ENCODE results near the gene ATXN10. TPM values are rescaled to one million over a fixed set of nuclear protein-coding genes. Genes with fewer than 3 reads are reported as not detected.

ATXN10 gene
- polyA plus RNA-seq, 3 donors, result 60.1 to 106 (median 92.4) TPM

GRCh38 chr22:45787759-45788158, 116.1 kb downstream of the ATXN10 start:
- no peaks in the 10 kb centered on the region for H3K27me3 ChIP-seq (ENCODE audit: control insufficient read depth in 2 of 2, insufficient read depth in 2 of 2, low read length in 2 of 2)
- H3K79me2 ChIP-seq (ENCODE audit: insufficient read depth, low read length), result no peaks in the 10 kb centered on the region
- DNase-seq, result no peak
- H3K36me3 ChIP-seq (replicated peaks in 1 of 2; ENCODE audit: control insufficient read depth in 1 of 2, insufficient read depth in 2 of 2, low read length in 2 of 2), result peaks cover 0 to 4% of the 10 kb centered on the region in 2 donors
- Mint-ChIP-seq H3K27me3 (ENCODE audit: low read depth in 3 of 3) (peaks cover 0 to 1% (median 0%) of the 10 kb centered on the region in 3 donors), H3K9me3 (peaks cover 0 to 8% (median 0%) of the 10 kb centered on the region in 7 donors), H3K4me3 (no peak overlapping the region), H3K27ac (no peak overlapping the region), H3K4me1 (peaks cover 12% of the 10 kb centered on the region), H3K36me3 (peaks cover 6 to 20% of the 10 kb centered on the region in 2 donors)
- WGBS (ENCODE audit: insufficient coverage), result no CpG with 5 or more reads among the region's 2 CpGs
- no peak overlapping the region for H3K9ac ChIP-seq (ENCODE audit: insufficient read depth, low read length, poor library complexity, severe bottlenecking)
- no peak for TF ChIP-seq CTCF (IDR thresholded peaks at IDR 0.05)
- H3K4me2 ChIP-seq (replicated peaks; ENCODE audit: extremely low read depth, low read length, poor library complexity, severe bottlenecking), result no peak overlapping the region
- H3K9me3 ChIP-seq (replicated peaks in 1 of 2; ENCODE audit: control insufficient read depth in 1 of 2, insufficient read depth in 1 of 2, low read length in 2 of 2), result no peaks in the 10 kb centered on the region
- intact Hi-C loops (cut with micrococcal nuclease), result no loop called here
- H3K27ac ChIP-seq (ENCODE audit: low read depth in 1 of 2, low read length in 2 of 2), result no peak overlapping the region
- peaks cover 10 to 12% of the 10 kb centered on the region in 2 donors for H3K4me1 ChIP-seq (ENCODE audit: control insufficient read depth in 1 of 2, insufficient read depth in 2 of 2, low read length in 2 of 2)
- peaks cover 12% of the 10 kb centered on the region for H4K20me1 ChIP-seq (ENCODE audit: insufficient read depth, low read length)
- H2AFZ ChIP-seq (ENCODE audit: insufficient read depth, low read depth, low read length, poor library complexity, severe bottlenecking), result no peak overlapping the region
- no peak overlapping the region for H3K4me3 ChIP-seq (replicated peaks in 1 of 3; ENCODE audit: low read depth in 2 of 3, low read length in 3 of 3)

- Histone ChIP-seq H4K20me1 (ENCODE audit: insufficient read depth, low read length) (peaks cover 12% of the 10 kb centered on the region), H3K4me2 (replicated peaks; ENCODE audit: extremely low read depth, low read length, poor library complexity, severe bottlenecking) (no peak overlapping the region), H3K9me3 (replicated peaks in 1 of 2; ENCODE audit: control insufficient read depth in 1 of 2, insufficient read depth in 1 of 2, low read length in 2 of 2) (peaks cover 2 to 4% of the 10 kb centered on the region in 2 donors), H2AFZ (ENCODE audit: insufficient read depth, low read depth, low read length, poor library complexity, severe bottlenecking) (no peak overlapping the region), H3K4me3 (replicated peaks in 1 of 3; ENCODE audit: low read depth in 2 of 3, low read length in 3 of 3) (no peak overlapping the region), H3K4me1 (ENCODE audit: control insufficient read depth in 1 of 2, insufficient read depth in 2 of 2, low read length in 2 of 2) (peaks cover 4 to 5% of the 10 kb centered on the region in 2 donors), H3K36me3 (replicated peaks in 1 of 2; ENCODE audit: control insufficient read depth in 1 of 2, insufficient read depth in 2 of 2, low read length in 2 of 2) (peaks cover 2 to 10% of the 10 kb centered on the region in 2 donors), H3K27me3 (ENCODE audit: control insufficient read depth in 2 of 2, insufficient read depth in 2 of 2, low read length in 2 of 2) (no peaks in the 10 kb centered on the region), H3K79me2 (ENCODE audit: insufficient read depth, low read length) (no peaks in the 10 kb centered on the region), H3K9ac (ENCODE audit: insufficient read depth, low read length, poor library complexity, severe bottlenecking) (no peak overlapping the region), H3K27ac (ENCODE audit: low read depth in 1 of 2, low read length in 2 of 2) (no peak overlapping the region)
- peaks cover 5% of the 10 kb centered on the region for H3K4me1 Mint-ChIP-seq
- WGBS (ENCODE audit: insufficient coverage), result 100% methylated on average over 1 of the region's 8 CpGs
- DNase-seq, result no peak
- H3K9me3 Mint-ChIP-seq, result peaks cover under 1 to 11% (median 5%) of the 10 kb centered on the region in 7 donors
- peaks cover 0 to 1% (median 0%) of the 10 kb centered on the region in 3 donors for H3K27me3 Mint-ChIP-seq (ENCODE audit: low read depth in 3 of 3)
- H3K4me3 Mint-ChIP-seq, result no peak overlapping the region
- peaks cover 13 to 27% of the 10 kb centered on the region in 2 donors for H3K36me3 Mint-ChIP-seq
- intact Hi-C loops (cut with micrococcal nuclease), result no loop called here
- H3K27ac Mint-ChIP-seq, result peak overlapping the region in 2 of 7 donors; percentile 2 to 40
- TF ChIP-seq CTCF (IDR thresholded peaks at IDR 0.05), result no peak
These were observed 116.9 kb downstream of the ATXN10 start for GRCh38 chr22:45788522-45788921.

Data from CD14-positive monocyte (primary cell).